Activated T-cell treated with anti-CD3 and anti-CD28 coated beads for 24 hours (primary cell): ENCODE results near the gene TENM3.
A peak's percentile ranks its signal among the peaks of the same experiment; 100 is the strongest.
"Not testable (repeated sequence)": the region's sequence is repeated elsewhere in the genome, so short reads cannot be mapped to it uniquely, and the experiment has no call there.

Source experiments
- DNase-seq: peaks from one replicate; pipeline ENCODE4 v3.0.0-alpha.2; 2020; ENCODE audit warnings: low read depth

The TENM3 gene

GRCh38 chr4:182788201-182788600 lies 545.0 kb downstream of the TENM3 start:
- no peak for DNase-seq

GRCh38 chr4:182789529-182789928 lies 546.3 kb downstream of the TENM3 start:
- DNase-seq = no peak

GRCh38 chr4:182795446-182796238 lies 552.4 kb downstream of the TENM3 start:
- DNase-seq = no peak

- no peak for DNase-seq
These were observed 556.5 kb downstream of the TENM3 start for GRCh38 chr4:182799515-182800215.

- DNase-seq = no peak
These were observed 557.0 kb downstream of the TENM3 start for GRCh38 chr4:182800216-182800515.

GRCh38 chr4:182801636-182802035 lies 558.4 kb downstream of the TENM3 start:
- DNase-seq = no peak

GRCh38 chr4:182802621-182803020 lies 559.4 kb downstream of the TENM3 start:
- DNase-seq = no peak

- DNase-seq = no peak
These were observed 560.0 kb downstream of the TENM3 start for GRCh38 chr4:182803235-182803634.

GRCh38 chr4:182804131-182804530 lies 560.9 kb downstream of the TENM3 start:
- DNase-seq = no peak

GRCh38 chr4:182805321-182805720 lies 562.1 kb downstream of the TENM3 start:
- DNase-seq = no peak

GRCh38 chr4:182805750-182806149 lies 562.5 kb downstream of the TENM3 start:
- no peak for DNase-seq

- DNase-seq = peak; percentile 58
These were observed 563.4 kb downstream of the TENM3 start for GRCh38 chr4:182806259-182807252.

- DNase-seq = no peak
These were observed 564.1 kb downstream of the TENM3 start for GRCh38 chr4:182807346-182807745.

GRCh38 chr4:182807767-182808548 lies 564.8 kb downstream of the TENM3 start:
- DNase-seq = no peak

GRCh38 chr4:182808673-182809416 lies 565.6 kb downstream of the TENM3 start:
- peak; percentile 52 for DNase-seq

GRCh38 chr4:182809417-182810102 lies 566.4 kb downstream of the TENM3 start:
- no peak for DNase-seq

GRCh38 chr4:182810103-182810615 lies 567.0 kb downstream of the TENM3 start:
- DNase-seq = no peak

- no peak for DNase-seq
These were observed 569.7 kb downstream of the TENM3 start for GRCh38 chr4:182812916-182813315.

- DNase-seq = not testable (repeated sequence)
These were observed 570.9 kb downstream of the TENM3 start for GRCh38 chr4:182814065-182814464.
